ENCODE results near the gene ZBTB7C. TPM values are rescaled to one million over a fixed set of nuclear protein-coding genes. Genes with fewer than 3 reads are reported as not detected.

Gene ZBTB7C
- total RNA-seq, 1 experiment from 2014 or later: not detected

GRCh38 chr18:48186861-48187260 is 222.3 kb downstream of the ZBTB7C start:
- intact Hi-C loops (cut with micrococcal nuclease; ENCODE audit: unreplicated experiment): no loop called here
- no peak for DNase-seq
- no peak overlapping the region for H3K4me3 Mint-ChIP-seq (ENCODE audit: low read depth, unreplicated experiment)
- peaks cover 98% of the 10 kb centered on the region for H3K27me3 Mint-ChIP-seq (ENCODE audit: unreplicated experiment)
- H3K4me1 Mint-ChIP-seq (ENCODE audit: low read depth, unreplicated experiment): no peaks in the 10 kb centered on the region
- CTCF ChIA-PET: no interaction called here
- H3K27ac Mint-ChIP-seq (ENCODE audit: unreplicated experiment): no peak overlapping the region
- TF ChIP-seq, protein P1, sequence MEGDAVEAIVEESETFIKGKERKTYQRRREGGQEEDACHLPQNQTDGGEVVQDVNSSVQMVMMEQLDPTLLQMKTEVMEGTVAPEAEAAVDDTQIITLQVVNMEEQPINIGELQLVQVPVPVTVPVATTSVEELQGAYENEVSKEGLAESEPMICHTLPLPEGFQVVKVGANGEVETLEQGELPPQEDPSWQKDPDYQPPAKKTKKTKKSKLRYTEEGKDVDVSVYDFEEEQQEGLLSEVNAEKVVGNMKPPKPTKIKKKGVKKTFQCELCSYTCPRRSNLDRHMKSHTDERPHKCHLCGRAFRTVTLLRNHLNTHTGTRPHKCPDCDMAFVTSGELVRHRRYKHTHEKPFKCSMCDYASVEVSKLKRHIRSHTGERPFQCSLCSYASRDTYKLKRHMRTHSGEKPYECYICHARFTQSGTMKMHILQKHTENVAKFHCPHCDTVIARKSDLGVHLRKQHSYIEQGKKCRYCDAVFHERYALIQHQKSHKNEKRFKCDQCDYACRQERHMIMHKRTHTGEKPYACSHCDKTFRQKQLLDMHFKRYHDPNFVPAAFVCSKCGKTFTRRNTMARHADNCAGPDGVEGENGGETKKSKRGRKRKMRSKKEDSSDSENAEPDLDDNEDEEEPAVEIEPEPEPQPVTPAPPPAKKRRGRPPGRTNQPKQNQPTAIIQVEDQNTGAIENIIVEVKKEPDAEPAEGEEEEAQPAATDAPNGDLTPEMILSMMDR (IDR thresholded peaks at IDR 0.05; ENCODE audit: unreplicated experiment): no peak
- no TSS peak for BruUV-seq (replicated peaks)
- H3K36me3 Mint-ChIP-seq (ENCODE audit: insufficient read depth, unreplicated experiment): peaks cover 4% of the 10 kb centered on the region
- no peaks in the 10 kb centered on the region for H3K9me3 Mint-ChIP-seq (ENCODE audit: low read depth, unreplicated experiment)

- no peak overlapping the region for H3K4me3 Mint-ChIP-seq (ENCODE audit: low read depth, unreplicated experiment)
- H3K4me1 Mint-ChIP-seq (ENCODE audit: low read depth, unreplicated experiment): no peaks in the 10 kb centered on the region
- TF ChIP-seq, protein P1 (IDR thresholded peaks at IDR 0.05; ENCODE audit: unreplicated experiment): no peak
- intact Hi-C loops (cut with micrococcal nuclease; ENCODE audit: unreplicated experiment): no loop called here
- no peaks in the 10 kb centered on the region for H3K9me3 Mint-ChIP-seq (ENCODE audit: low read depth, unreplicated experiment)
- CTCF ChIA-PET: interaction anchor here (0.7 kb wide), 1 partner anchor 9 kb away, joined by 3 read pairs; no protein-coding TSS in a partner anchor
- peaks cover 98% of the 10 kb centered on the region for H3K27me3 Mint-ChIP-seq (ENCODE audit: unreplicated experiment)
- no peak for DNase-seq
- BruUV-seq (replicated peaks): no TSS peak
- H3K27ac Mint-ChIP-seq (ENCODE audit: unreplicated experiment): no peak overlapping the region
- peaks cover 4% of the 10 kb centered on the region for H3K36me3 Mint-ChIP-seq (ENCODE audit: insufficient read depth, unreplicated experiment)
These were observed 222.9 kb downstream of the ZBTB7C start for GRCh38 chr18:48186131-48186766.

DNA sequence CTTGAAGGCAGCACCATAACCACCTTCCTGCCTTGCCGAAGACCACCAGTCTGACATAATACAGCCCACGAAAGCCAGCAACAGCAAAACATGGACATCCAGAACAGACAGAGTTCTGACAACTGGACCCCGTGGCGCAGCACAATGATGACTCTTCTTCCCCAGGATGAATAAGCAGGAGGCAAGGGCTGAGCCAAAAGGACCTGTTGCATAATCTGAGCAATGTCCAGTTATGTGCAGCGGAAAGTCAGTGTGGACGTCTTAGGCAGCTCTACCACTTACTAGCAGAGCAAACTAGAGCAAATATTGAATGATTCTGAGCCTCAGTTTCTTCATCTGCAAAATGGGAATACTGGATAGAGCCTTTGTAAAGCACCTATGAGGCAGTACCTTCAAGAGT is 225.1 kb downstream of the ZBTB7C start:
- Mint-ChIP-seq H3K4me3 (ENCODE audit: low read depth, unreplicated experiment) (no peak overlapping the region), H3K4me1 (ENCODE audit: low read depth, unreplicated experiment) (no peaks in the 10 kb centered on the region), H3K27me3 (ENCODE audit: unreplicated experiment) (peaks cover 100% of the 10 kb centered on the region), H3K27ac (ENCODE audit: unreplicated experiment) (no peak overlapping the region), H3K9me3 (ENCODE audit: low read depth, unreplicated experiment) (no peaks in the 10 kb centered on the region), H3K36me3 (ENCODE audit: insufficient read depth, unreplicated experiment) (peaks cover 4% of the 10 kb centered on the region)
- no TSS peak for BruUV-seq (replicated peaks)
- intact Hi-C loops (cut with micrococcal nuclease; ENCODE audit: unreplicated experiment): no loop called here
- TF ChIP-seq, protein P1 (IDR thresholded peaks at IDR 0.05; ENCODE audit: unreplicated experiment): no peak
- no peak for DNase-seq
- CTCF ChIA-PET: interaction anchor here (1.3 kb wide), 1 partner anchor 27 kb away, joined by 4 read pairs; no protein-coding TSS in a partner anchor

DNA sequence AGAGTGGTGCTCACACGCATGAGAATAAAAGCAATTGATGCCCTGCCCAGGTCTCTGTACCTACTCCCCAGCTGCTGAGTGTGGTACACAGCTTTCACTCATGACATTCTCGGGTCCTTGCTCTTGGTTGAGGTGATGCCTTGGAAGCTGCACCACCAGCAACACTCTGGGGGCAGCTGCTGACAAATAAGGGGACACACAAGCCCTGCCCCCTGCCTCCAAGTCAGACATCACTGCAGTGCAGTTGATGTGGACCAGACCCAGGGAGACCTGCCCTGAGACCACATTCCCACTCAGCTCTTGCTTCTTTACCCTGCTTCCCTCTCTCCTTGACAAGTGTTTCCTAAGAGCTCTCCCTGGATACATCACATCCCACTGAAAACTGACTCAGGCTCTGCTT is 225.6 kb downstream of the ZBTB7C start:
- TF ChIP-seq, protein P1 (IDR thresholded peaks at IDR 0.05; ENCODE audit: unreplicated experiment): no peak
- Mint-ChIP-seq H3K36me3 (ENCODE audit: insufficient read depth, unreplicated experiment) (peaks cover 4% of the 10 kb centered on the region), H3K9me3 (ENCODE audit: low read depth, unreplicated experiment) (no peaks in the 10 kb centered on the region), H3K4me1 (ENCODE audit: low read depth, unreplicated experiment) (no peaks in the 10 kb centered on the region), H3K27me3 (ENCODE audit: unreplicated experiment) (peaks cover 100% of the 10 kb centered on the region), H3K4me3 (ENCODE audit: low read depth, unreplicated experiment) (no peak overlapping the region), H3K27ac (ENCODE audit: unreplicated experiment) (no peak overlapping the region)
- intact Hi-C loops (cut with micrococcal nuclease; ENCODE audit: unreplicated experiment): no loop called here
- no TSS peak for BruUV-seq (replicated peaks)
- CTCF ChIA-PET: no interaction called here
- no peak for DNase-seq

All from Calu3 (cell line).